Keratinocyte (primary cell): ENCODE data around the gene SDF4. TPM values are rescaled to one million over a fixed set of nuclear protein-coding genes. Genes with fewer than 3 reads are reported as not detected.

Experiments
- DNase-seq: peaks from one replicate; pipeline ENCODE4 v3.0.0-alpha.2; 2011; ENCODE audit warnings: low read depth, missing footprints, low spot score
- FAIRE-seq: peaks from 2 replicates; lab custom pipeline; 2011; peaks lifted over from hg19 to GRCh38; lab: Jason Lieb, UNC
- H2AFZ ChIP-seq: 2 replicates; pipeline ENCODE4 v1.6.0; 2012; ENCODE audit warnings: low read length, control low read depth, inconsistent platforms; ENCODE audit not compliant: control insufficient read depth
- H3K27ac ChIP-seq: 2 replicates; pipeline ENCODE4 v1.5.1; 2011; ENCODE audit warnings: low read length; ENCODE audit not compliant: control insufficient read depth, insufficient read depth
- H3K27me3 ChIP-seq: 3 replicates; pipeline ENCODE4 v1.6.0; 2011; ENCODE audit warnings: low read length; ENCODE audit not compliant: control insufficient read depth, insufficient read depth; ENCODE audit errors: extremely low read depth
- H3K36me3 ChIP-seq, 2 experiments: 2 replicates in 1 of 2; 3 replicates in 1 of 2; pipeline ENCODE4 v1.5.1; 2011; ENCODE audit warnings: low read length in 2 of 2, mild to moderate bottlenecking in 1 of 2; ENCODE audit not compliant: control insufficient read depth in 2 of 2, insufficient read depth in 2 of 2; ENCODE audit errors: extremely low read depth in 1 of 2
- H3K4me1 ChIP-seq: 3 replicates; pipeline ENCODE4 v1.5.1; 2011; ENCODE audit warnings: low read length; ENCODE audit not compliant: control insufficient read depth, insufficient read depth; ENCODE audit errors: extremely low read depth
- H3K4me2 ChIP-seq: 3 replicates; pipeline ENCODE4 v1.6.0; 2011; ENCODE audit warnings: low read depth, low read length; ENCODE audit not compliant: control insufficient read depth, insufficient read depth; ENCODE audit errors: extremely low read depth
- H3K4me3 ChIP-seq, 3 experiments: fragments of 200-600 bp in 1 of 3; sonication (generic) in 1 of 3; 2 replicates in 2 of 3; 3 replicates in 1 of 3; pipeline ENCODE4 v1.5.1; 2011 to 2016; ENCODE audit warnings: low read length in 3 of 3, mild to moderate bottlenecking in 3 of 3, control low read depth in 2 of 3, inconsistent platforms in 1 of 3, low read depth in 1 of 3, mixed read lengths in 1 of 3, mixed run types in 1 of 3, moderate library complexity in 1 of 3; ENCODE audit not compliant: control insufficient read depth in 2 of 3, insufficient read depth in 2 of 3; ENCODE audit errors: extremely low read depth in 1 of 3
- H3K79me2 ChIP-seq: 2 replicates; pipeline ENCODE4 v1.6.0; 2012; ENCODE audit warnings: low read length; ENCODE audit not compliant: control insufficient read depth, insufficient read depth
- H3K9ac ChIP-seq: 3 replicates; pipeline ENCODE4 v1.6.0; 2011; ENCODE audit warnings: low read length; ENCODE audit not compliant: control insufficient read depth, insufficient read depth; ENCODE audit errors: extremely low read depth
- H3K9me1 ChIP-seq: 3 replicates; pipeline ENCODE4 v1.6.0; 2011; ENCODE audit warnings: low read length; ENCODE audit not compliant: control insufficient read depth, insufficient read depth; ENCODE audit errors: extremely low read depth
- H3K9me3 ChIP-seq: 2 replicates; pipeline ENCODE4 v1.5.1; 2012; ENCODE audit warnings: low read depth, low read length; ENCODE audit not compliant: control insufficient read depth
- H4K20me1 ChIP-seq: 3 replicates; pipeline ENCODE4 v1.6.0; 2011; ENCODE audit warnings: low read length; ENCODE audit not compliant: control insufficient read depth, insufficient read depth; ENCODE audit errors: extremely low read depth
- EZH2 ChIP-seq: IDR thresholded peaks from one replicate; pipeline ENCODE4 v1.6.1; 2012; ENCODE audit warnings: inconsistent platforms, mild to moderate bottlenecking, low read length, moderate library complexity
- dilution Hi-C: fragments of 300-500 bp; cut with MboI; formaldehyde crosslinking; loops from one replicate; pipeline ENCODE4 v1.7.0; 2020; ENCODE audit warnings: low sequenced_read_pairs; ENCODE audit not compliant: extremely low pct_ligation_motif_present
- polyA plus RNA-seq, 5 experiments: library from polyadenylated mRNA; depleted of rRNA in 3 of 5; stranded (reverse) in 3 of 5; stranded (forward) in 1 of 5; unstranded in 1 of 5; fragments of >200 nt; gene quantifications; 1 replicate in 1 of 5; 2 replicates in 3 of 5; 3 replicates in 1 of 5; pipeline versions ENCODE4 v1.2.1 to v1.2.3, GENCODE V29; 2011 to 2012; ENCODE audit warnings: missing spikeins in 2 of 5, low read depth in 1 of 5, low replicate concordance in 1 of 5
- TF ChIP-seq, protein P1 (sequence below), 3 experiments: IDR thresholded peaks in 1 of 3; conservative IDR thresholded peaks in 1 of 3; optimal IDR thresholded peaks in 1 of 3; 2 replicates in 2 of 3; 3 replicates in 1 of 3; pipeline versions ENCODE3 to v1.5.1; 2011; ENCODE audit warnings: low read length in 3 of 3, mild to moderate bottlenecking in 3 of 3, moderate library complexity in 2 of 3, control low read depth in 1 of 3, inconsistent platforms in 1 of 3; ENCODE audit not compliant: insufficient read depth in 2 of 3; ENCODE audit errors: extremely low read depth in 1 of 3

SDF4 gene
- polyA plus RNA-seq, 1 donor (not counting 4 experiments of a cell fraction or from before 2014, with no cell fraction given), result 66.3 TPM

DNA sequence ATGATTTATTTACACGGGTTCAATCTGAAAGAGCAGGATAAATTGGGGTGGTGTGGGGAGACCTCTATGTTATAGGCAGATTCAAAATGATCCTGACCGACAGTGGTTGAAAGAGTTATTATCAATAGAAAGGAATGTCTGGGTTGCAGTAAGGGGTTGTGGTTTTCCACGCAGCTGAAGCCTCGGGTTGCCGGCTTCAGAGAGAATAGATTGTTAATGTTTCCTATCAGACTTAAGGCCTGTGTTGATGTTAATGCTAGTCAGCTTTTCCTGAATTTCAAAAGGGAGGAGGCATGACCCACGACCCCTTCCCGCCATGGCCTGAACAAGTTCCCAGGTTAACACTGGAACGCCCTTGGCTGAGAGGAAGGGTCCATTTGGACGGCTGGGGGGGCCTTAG, 44.0 kb upstream of the SDF4 start:
- Histone ChIP-seq H3K79me2 (peaks cover 27% of the 10 kb centered on the region), H3K9me3 (no peaks in the 10 kb centered on the region), H3K9ac (no peak overlapping the region), H3K4me1 (peaks cover 29% of the 10 kb centered on the region), H4K20me1 (peaks cover 15% of the 10 kb centered on the region), H3K27me3 (no peaks in the 10 kb centered on the region), H3K4me2 (no peak overlapping the region), H3K27ac (no peak overlapping the region), H3K9me1 (peaks cover 5% of the 10 kb centered on the region), H3K4me3 (no peak overlapping the region), H2AFZ (no peak overlapping the region), H3K36me3 (peaks cover 1 to 3% of the 10 kb centered on the region in 2 experiments)
- FAIRE-seq (no peak), DNase-seq (no peak)
- TF ChIP-seq, protein P1, sequence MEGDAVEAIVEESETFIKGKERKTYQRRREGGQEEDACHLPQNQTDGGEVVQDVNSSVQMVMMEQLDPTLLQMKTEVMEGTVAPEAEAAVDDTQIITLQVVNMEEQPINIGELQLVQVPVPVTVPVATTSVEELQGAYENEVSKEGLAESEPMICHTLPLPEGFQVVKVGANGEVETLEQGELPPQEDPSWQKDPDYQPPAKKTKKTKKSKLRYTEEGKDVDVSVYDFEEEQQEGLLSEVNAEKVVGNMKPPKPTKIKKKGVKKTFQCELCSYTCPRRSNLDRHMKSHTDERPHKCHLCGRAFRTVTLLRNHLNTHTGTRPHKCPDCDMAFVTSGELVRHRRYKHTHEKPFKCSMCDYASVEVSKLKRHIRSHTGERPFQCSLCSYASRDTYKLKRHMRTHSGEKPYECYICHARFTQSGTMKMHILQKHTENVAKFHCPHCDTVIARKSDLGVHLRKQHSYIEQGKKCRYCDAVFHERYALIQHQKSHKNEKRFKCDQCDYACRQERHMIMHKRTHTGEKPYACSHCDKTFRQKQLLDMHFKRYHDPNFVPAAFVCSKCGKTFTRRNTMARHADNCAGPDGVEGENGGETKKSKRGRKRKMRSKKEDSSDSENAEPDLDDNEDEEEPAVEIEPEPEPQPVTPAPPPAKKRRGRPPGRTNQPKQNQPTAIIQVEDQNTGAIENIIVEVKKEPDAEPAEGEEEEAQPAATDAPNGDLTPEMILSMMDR (optimal IDR thresholded peaks at IDR 0.05 in 1 of 3, IDR thresholded peaks at IDR 0.05 in 1 of 3, conservative IDR thresholded peaks at IDR 0.05 in 1 of 3; ENCODE audit: extremely low read depth in 1 of 3, insufficient read depth in 2 of 3, low read length in 3 of 3), result no peak
- no peak for TF ChIP-seq EZH2
- dilution Hi-C loops, result no loop called here

DNA sequence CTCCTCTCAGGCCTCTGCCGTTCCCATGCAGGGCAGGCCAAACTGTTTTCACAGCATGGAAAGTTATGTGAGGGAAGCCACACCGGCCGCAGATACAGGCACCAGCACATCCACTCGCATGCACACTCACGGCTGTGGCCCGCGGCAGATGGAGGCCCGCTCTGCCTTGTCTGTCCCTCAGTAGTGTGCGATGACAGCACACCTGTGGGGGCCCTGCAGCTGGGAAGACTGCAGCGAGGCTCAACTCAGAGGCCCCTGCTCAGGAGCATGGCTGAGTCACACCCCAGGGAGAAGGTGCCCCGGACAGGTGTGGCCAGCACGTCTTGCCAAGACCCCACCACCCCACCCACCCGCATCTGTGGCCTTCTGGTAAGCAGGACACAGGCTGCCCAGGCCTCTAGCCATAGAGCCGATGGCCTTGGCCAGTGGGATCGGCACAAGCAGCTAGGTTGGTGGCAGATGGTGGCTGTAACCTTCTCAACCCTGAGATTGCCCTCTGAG, 43.2 kb upstream of the SDF4 start:
- no peak overlapping the region for H3K9ac ChIP-seq
- H3K4me2 ChIP-seq, result peak overlapping the region; percentile 74
- peaks cover 31% of the 10 kb centered on the region for H3K4me1 ChIP-seq
- TF ChIP-seq EZH2, result no peak
- TF ChIP-seq, protein P1 (optimal IDR thresholded peaks at IDR 0.05 in 1 of 3, IDR thresholded peaks at IDR 0.05 in 1 of 3, conservative IDR thresholded peaks at IDR 0.05 in 1 of 3; ENCODE audit: extremely low read depth in 1 of 3, insufficient read depth in 2 of 3, low read length in 3 of 3), result no peak
- H3K27ac ChIP-seq, result no peak overlapping the region
- FAIRE-seq (no peak), DNase-seq (no peak)
- H2AFZ ChIP-seq, result no peak overlapping the region
- peaks cover 6 to 8% of the 10 kb centered on the region in 2 experiments for H3K36me3 ChIP-seq
- H3K9me3 ChIP-seq, result no peaks in the 10 kb centered on the region
- H3K27me3 ChIP-seq, result no peaks in the 10 kb centered on the region
- peaks cover 19% of the 10 kb centered on the region for H4K20me1 ChIP-seq
- H3K9me1 ChIP-seq, result peaks cover 7% of the 10 kb centered on the region
- dilution Hi-C loops, result no loop called here
- H3K79me2 ChIP-seq, result peaks cover 36% of the 10 kb centered on the region
- peak overlapping the region in 1 of 3 experiments; percentile 63 for H3K4me3 ChIP-seq
